Measurements from ENCODE around the gene HBA1. TPM values are rescaled to one million over a fixed set of nuclear protein-coding genes. Genes with fewer than 3 reads are reported as not detected.

Gene HBA1
- total and polyA plus RNA-seq, 2 of the 4 experiments (the other 2 are of a cell fraction) = 0.21 TPM; not detected in 1

GRCh38 chr16:146646-147045 is 29.8 kb upstream of the HBA1 start:
- H3K9me3 ChIP-seq (ENCODE audit: control insufficient read depth, insufficient read depth, low read length) = no peaks in the 10 kb centered on the region
- no peaks in the 10 kb centered on the region for H3K79me1 ChIP-seq (ENCODE audit: low read depth in 1 of 2, low read length in 2 of 2)
- no peak overlapping the region for H3K14ac ChIP-seq (replicated peaks; ENCODE audit: low read depth, low read length)
- no peak overlapping the region for H2AFZ ChIP-seq (replicated peaks; ENCODE audit: low read length, poor library complexity)
- no peaks in the 10 kb centered on the region for H4K20me1 ChIP-seq (ENCODE audit: insufficient read depth, low read length)
- no peaks in the 10 kb centered on the region for H3K27me3 ChIP-seq (ENCODE audit: control insufficient read depth, insufficient read depth, low read length)
- no peak overlapping the region for H4K5ac ChIP-seq (ENCODE audit: low read depth, low read length)
- no peak overlapping the region for H3K4ac ChIP-seq (ENCODE audit: low read depth, low read length)
- H2BK5ac ChIP-seq (ENCODE audit: low read depth, low read length, poor library complexity, severe bottlenecking) = no peak overlapping the region
- H3K9ac ChIP-seq (ENCODE audit: low read depth, low read length) = no peak overlapping the region
- H3K36me3 ChIP-seq (ENCODE audit: control insufficient read depth, insufficient read depth, low read length) = no peaks in the 10 kb centered on the region
- dilution Hi-C loops (cut with HindIII; ENCODE audit: low sequenced_read_pairs, unreplicated experiment) (no loop called here), in situ Hi-C loops (cut with MboI; ENCODE audit: low sequenced_read_pairs) (no loop called here), intact Hi-C loops (cut with micrococcal nuclease) (no loop called here)
- CTCF ChIA-PET = no interaction called here
- no peak for DNase-seq
- no peak overlapping the region for H3K4me2 ChIP-seq (ENCODE audit: low read depth, low read length)
- H3K56ac ChIP-seq (ENCODE audit: extremely low read depth, insufficient read depth, low read length) = no peak overlapping the region
- H4K91ac ChIP-seq (ENCODE audit: insufficient read depth, low read depth, low read length) = no peak overlapping the region
- no peak overlapping the region for H2AK5ac ChIP-seq (ENCODE audit: low read depth, low read length)
- no TSS peak for BruUV-seq (replicated peaks)
- peaks cover 8% of the 10 kb centered on the region; the same call in 1 of the 2 replicates for H3K4me1 ChIP-seq (ENCODE audit: control insufficient read depth, insufficient read depth, low read length)
- no CpG with 5 or more reads among the region's 2 CpGs for WGBS, 2 experiments (ENCODE audit: extremely low coverage in 2 of 2, insufficient read length in 1 of 2)
- no peak overlapping the region for H3K18ac ChIP-seq (ENCODE audit: low read depth, low read length)
- no peak overlapping the region for H3K27ac ChIP-seq (ENCODE audit: insufficient read depth, low read length)
- no peak for ATAC-seq (ENCODE audit: low read depth)
- no peak for TF ChIP-seq BHLHE40 (IDR thresholded peaks at IDR 0.05; ENCODE audit: low read depth, low read length)
- no peak for TF ChIP-seq NFE2L2 (IDR thresholded peaks at IDR 0.05; ENCODE audit: low read depth, low read length)
- TF ChIP-seq RFX5 (IDR thresholded peaks at IDR 0.05; ENCODE audit: low read depth, low read length) = no peak
- TF ChIP-seq POLR2A (IDR thresholded peaks at IDR 0.05; ENCODE audit: low read depth, low read length) = no peak
- TF ChIP-seq SMC3 (IDR thresholded peaks at IDR 0.05; ENCODE audit: low read depth, low read length) = no peak
- no peak for TF ChIP-seq MAZ (IDR thresholded peaks at IDR 0.05; ENCODE audit: borderline replicate concordance, low read depth, low read length)
- no peak for TF ChIP-seq CHD1 (IDR thresholded peaks at IDR 0.05; ENCODE audit: low read depth, low read length)
- no peak for TF ChIP-seq MAFK (IDR thresholded peaks at IDR 0.05; ENCODE audit: low read depth, low read length)
- TF ChIP-seq RAD21 (IDR thresholded peaks at IDR 0.05; ENCODE audit: low read length) = no peak
- TF ChIP-seq MXI1 (IDR thresholded peaks at IDR 0.05; ENCODE audit: borderline replicate concordance, low read depth, low read length) = no peak
- TF ChIP-seq RCOR1 (IDR thresholded peaks at IDR 0.05; ENCODE audit: insufficient replicate concordance, low read length) = no peak
- no peak for TF ChIP-seq USF2 (IDR thresholded peaks at IDR 0.05; ENCODE audit: low read depth, low read length)
- no peak for TF ChIP-seq ELK1 (IDR thresholded peaks at IDR 0.05; ENCODE audit: borderline replicate concordance, low read depth, low read length)
- TF ChIP-seq CEBPB (IDR thresholded peaks at IDR 0.05; ENCODE audit: low read depth, low read length) = no peak
- no peak for TF ChIP-seq CTCF (conservative IDR thresholded peaks at IDR 0.05; ENCODE audit: low read depth, low read length)
- TF ChIP-seq FOS (IDR thresholded peaks at IDR 0.05; ENCODE audit: low read depth, low read length) = no peak
- no peak overlapping the region for H4K8ac ChIP-seq (ENCODE audit: low read depth in 2 of 2, low read length in 2 of 2)
- H2AK9ac ChIP-seq (replicated peaks; ENCODE audit: low read depth, low read length, poor library complexity) = no peak overlapping the region
- H3K9me1 ChIP-seq (ENCODE audit: insufficient read depth, low read length) = peaks cover 6% of the 10 kb centered on the region; the same call in 1 of the 2 replicates
- H2BK120ac ChIP-seq (ENCODE audit: low read depth, low read length) = no peak overlapping the region
- H3K23ac ChIP-seq (ENCODE audit: low read depth, low read length) = no peak overlapping the region
- no peak overlapping the region for H3K4me3 ChIP-seq (ENCODE audit: insufficient read depth, low read depth, low read length)
- H2BK20ac ChIP-seq (ENCODE audit: low read depth, low read length) = no peak overlapping the region
- H2BK15ac ChIP-seq (ENCODE audit: low read depth, low read length) = no peak overlapping the region
- POLR2A ChIA-PET (ENCODE audit: unreplicated experiment) = no interaction called here
